ENCODE results near the gene NSUN5.
"Not testable (repeated sequence)": the region's sequence is repeated elsewhere in the genome, so short reads cannot be mapped to it uniquely, and the experiment has no call there.

- TF ChIP-seq CTCF, POLR2A (IDR thresholded peaks at IDR 0.05): not testable (repeated sequence)
Observed at GRCh38 chr7:73320009-73320408, 11.4 kb upstream of the NSUN5 start.

Measured in esophagus squamous epithelium (tissue), 4 donors.